NCI-H2029 (cell line): ENCODE results near the gene KRTAP12-2.
A peak's percentile ranks its signal among the peaks of the same experiment; 100 is the strongest.

Experiments
- DNase-seq: peaks from one replicate; lab custom pipeline; 2025; lab: John Stamatoyannopoulos, UW

The KRTAP12-2 gene

GRCh38 chr21:44666401-44667320 lies at the start of gene KRTAP12-2:
Gene KRTAP12-2, minus strand, starts transcription at chr21:44666927. Its CDS starts 41 bp downstream, at chr21:44666886.
- peak; percentile 28 for DNase-seq

GRCh38 chr21:44714905-44715304 lies 48.2 kb upstream of the KRTAP12-2 start:
- no peak for DNase-seq

GRCh38 chr21:44713846-44714245 lies 47.1 kb upstream of the KRTAP12-2 start:
- DNase-seq = no peak

GRCh38 chr21:44713130-44713529 lies 46.4 kb upstream of the KRTAP12-2 start:
- no peak for DNase-seq

- no peak for DNase-seq
These were observed 45.7 kb upstream of the KRTAP12-2 start for GRCh38 chr21:44712203-44713028.

- peak; percentile 73 for DNase-seq
These were observed 44.8 kb upstream of the KRTAP12-2 start, which contains the start of gene TSPEAR for GRCh38 chr21:44711327-44712202. Gene TSPEAR, minus strand, starts transcription at chr21:44711572. Its CDS starts 58 bp downstream, at chr21:44711514.

- DNase-seq = peak; percentile 92
These were observed 44.1 kb upstream of the KRTAP12-2 start for GRCh38 chr21:44710756-44711326.

GRCh38 chr21:44710294-44710665 lies 43.6 kb upstream of the KRTAP12-2 start:
- DNase-seq = peak; percentile 52

GRCh38 chr21:44709426-44710293 lies 42.9 kb upstream of the KRTAP12-2 start:
- DNase-seq = peak; percentile 89

GRCh38 chr21:44708866-44709425 lies 42.2 kb upstream of the KRTAP12-2 start:
- DNase-seq = no peak

GRCh38 chr21:44708213-44708865 lies 41.6 kb upstream of the KRTAP12-2 start:
- peak; percentile 4 for DNase-seq

- DNase-seq = no peak
These were observed 40.2 kb upstream of the KRTAP12-2 start for GRCh38 chr21:44706706-44707581.

GRCh38 chr21:44706026-44706705 lies 39.4 kb upstream of the KRTAP12-2 start:
- no peak for DNase-seq

GRCh38 chr21:44704636-44705001 lies 37.9 kb upstream of the KRTAP12-2 start:
- no peak for DNase-seq

- no peak for DNase-seq
These were observed 37.3 kb upstream of the KRTAP12-2 start for GRCh38 chr21:44703731-44704635.

GRCh38 chr21:44702973-44703730 lies 36.4 kb upstream of the KRTAP12-2 start:
- peak; percentile 39 for DNase-seq
